ENCODE results near the gene BMPR1A.
"Not testable (repeated sequence)": the region's sequence is repeated elsewhere in the genome, so short reads cannot be mapped to it uniquely, and the experiment has no call there.

The BMPR1A gene

GRCh38 chr10:86965986-86966654 lies 209.7 kb downstream of the BMPR1A start:
- no peak for DNase-seq

- no peak for DNase-seq
These were observed 211.1 kb downstream of the BMPR1A start for GRCh38 chr10:86967481-86967941.

- DNase-seq, result no peak
These were observed 212.0 kb downstream of the BMPR1A start, which contains the start of gene ADIRF for GRCh38 chr10:86968271-86968993. ADIRF (plus strand) TSS chr10:86968482; CDS start chr10:86968545, 63 bp downstream.

- DNase-seq, result no peak
These were observed 212.6 kb downstream of the BMPR1A start for GRCh38 chr10:86968994-86969355.

- DNase-seq, result no peak
These were observed 213.1 kb downstream of the BMPR1A start for GRCh38 chr10:86969421-86970041.

- DNase-seq, result peak in 2 of 51 donors; percentile 19 to 41
These were observed 214.0 kb downstream of the BMPR1A start for GRCh38 chr10:86970162-86970981.

- DNase-seq, result peak in 5 of 51 donors; percentile 35 to 71 (median 56)
These were observed 214.5 kb downstream of the BMPR1A start for GRCh38 chr10:86970982-86971231.

GRCh38 chr10:86971232-86971991 lies 215.0 kb downstream of the BMPR1A start:
- DNase-seq, result peak in 21 of 51 donors; percentile 39 to 84 (median 58)

GRCh38 chr10:86972613-86973380 lies 216.4 kb downstream of the BMPR1A start:
- no peak for DNase-seq

GRCh38 chr10:86974484-86974883 lies 218.1 kb downstream of the BMPR1A start:
- no peak for DNase-seq

GRCh38 chr10:86976362-86977056 lies 220.1 kb downstream of the BMPR1A start:
- no peak for DNase-seq

- DNase-seq, result not testable (repeated sequence)
These were observed 222.0 kb downstream of the BMPR1A start for GRCh38 chr10:86978457-86978856.

- DNase-seq, result no peak
These were observed 222.9 kb downstream of the BMPR1A start for GRCh38 chr10:86979296-86979818.

GRCh38 chr10:86979977-86980448 lies 223.6 kb downstream of the BMPR1A start:
- no peak for DNase-seq

- not testable (repeated sequence) for DNase-seq
These were observed 224.6 kb downstream of the BMPR1A start for GRCh38 chr10:86981020-86981419.

- no peak for DNase-seq
These were observed 225.3 kb downstream of the BMPR1A start for GRCh38 chr10:86981716-86982115.

Measured in hypothalamus (tissue), 51 donors.